GM18907 (cell line): ENCODE measurements around the gene MYL5.
"Not testable (repeated sequence)": the region's sequence is repeated elsewhere in the genome, so short reads cannot be mapped to it uniquely, and the experiment has no call there.

Experiments
- ATAC-seq: cut with Tn5 transposase; IDR thresholded peaks from one replicate; pipeline ENCODE4 v1.9.1; 2021; ENCODE audit warnings: mild to moderate bottlenecking, moderate library complexity; ENCODE audit not compliant: unreplicated experiment

The MYL5 gene

DNA sequence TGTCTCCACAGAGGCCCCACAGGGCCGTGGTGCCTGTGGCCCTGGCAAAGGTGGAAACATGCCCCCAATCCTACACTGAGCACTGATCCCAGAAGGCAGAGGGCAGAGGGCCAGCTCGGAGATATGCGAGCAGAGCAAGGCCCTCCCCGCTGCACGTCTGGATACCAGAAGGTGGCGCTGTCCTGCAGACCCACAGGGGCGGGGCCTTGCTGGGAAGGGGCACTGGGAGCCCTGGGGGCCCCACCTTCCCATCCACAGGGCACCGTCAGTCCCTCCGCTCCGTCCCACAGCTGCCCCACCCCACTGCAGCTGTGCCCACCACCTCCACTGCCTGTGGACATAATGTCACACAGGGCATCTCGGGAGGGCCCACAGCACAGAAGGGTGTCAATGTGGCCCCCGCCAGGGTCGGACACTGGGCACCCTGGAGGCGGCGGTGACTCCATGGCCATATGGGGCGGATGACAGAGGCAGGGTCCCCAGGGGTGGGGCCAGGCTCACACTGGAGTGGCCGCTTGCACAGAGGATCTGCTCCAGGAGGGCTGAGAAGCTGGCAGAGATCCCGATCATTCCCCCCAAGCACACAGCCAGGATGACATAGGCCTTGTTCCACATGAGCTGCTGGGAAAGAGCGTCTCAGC lies 9.8 kb downstream of the MYL5 start:
- ATAC-seq, result no peak

DNA sequence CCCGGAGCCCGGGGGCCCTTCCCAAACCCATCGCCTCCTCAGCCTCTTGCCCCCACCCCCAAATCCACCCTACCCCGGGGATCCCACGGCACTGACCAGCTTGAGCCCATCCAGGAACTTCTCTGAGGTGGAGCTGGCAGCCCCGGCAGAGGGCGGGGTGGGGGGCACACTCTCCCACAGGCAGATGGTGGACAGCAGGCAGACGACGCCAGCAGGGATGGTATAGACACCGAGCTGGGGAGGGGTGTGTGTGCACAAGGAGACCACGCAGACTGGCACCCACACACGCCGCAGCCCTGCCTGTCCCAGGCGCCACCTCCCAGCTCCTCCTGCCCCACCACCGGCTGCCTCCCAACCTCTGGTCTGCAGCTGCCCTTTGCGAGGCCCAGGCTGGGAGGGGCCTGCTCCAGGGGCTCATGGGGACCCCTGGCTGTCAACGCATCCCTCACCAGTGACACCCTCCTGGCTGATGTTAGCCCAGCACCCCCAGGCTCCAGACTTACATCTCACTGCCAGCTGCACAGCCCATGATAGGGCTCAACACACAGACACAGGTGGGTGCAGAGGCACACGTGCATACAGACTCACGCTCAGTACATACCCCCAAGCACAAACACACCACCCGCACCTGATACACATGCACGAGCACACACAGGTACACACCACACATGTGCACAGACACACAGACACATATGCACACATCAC lies 10.4 kb downstream of the MYL5 start:
- no peak for ATAC-seq

DNA sequence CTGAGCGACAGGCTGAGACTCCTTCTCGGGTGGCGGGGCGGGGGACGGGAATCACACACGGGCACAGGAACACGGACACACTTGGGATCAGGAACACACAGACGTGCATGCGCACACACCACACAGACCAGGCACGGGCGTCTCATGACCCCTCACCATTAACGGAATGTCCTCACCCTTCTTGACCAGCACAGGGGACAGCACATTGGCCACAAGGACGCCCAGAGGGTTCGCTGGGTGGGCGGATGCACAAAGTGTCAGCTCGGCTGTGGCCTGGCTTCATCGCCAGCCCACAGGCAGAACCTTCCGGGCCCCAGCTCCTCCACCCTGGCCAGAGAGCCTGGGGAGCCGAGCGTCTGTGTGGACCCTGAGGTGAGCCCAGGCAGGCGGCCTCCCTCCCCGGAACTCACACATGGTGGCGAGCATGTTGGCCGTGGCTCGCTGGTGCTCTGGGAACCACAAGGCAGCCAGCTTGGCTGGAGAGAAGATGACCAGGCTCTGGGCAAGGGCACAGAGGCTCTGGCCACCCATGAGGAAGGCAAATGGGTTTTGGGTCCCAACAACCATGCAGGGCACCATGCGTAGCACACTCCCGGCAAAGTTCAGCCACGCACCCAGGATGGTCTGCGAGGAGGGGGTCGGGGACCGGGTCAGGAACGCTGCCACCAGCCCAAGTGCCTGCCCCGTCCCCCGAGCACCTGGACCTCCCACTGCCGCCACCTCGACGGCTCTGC lies 11.5 kb downstream of the MYL5 start:
- no peak for ATAC-seq

DNA sequence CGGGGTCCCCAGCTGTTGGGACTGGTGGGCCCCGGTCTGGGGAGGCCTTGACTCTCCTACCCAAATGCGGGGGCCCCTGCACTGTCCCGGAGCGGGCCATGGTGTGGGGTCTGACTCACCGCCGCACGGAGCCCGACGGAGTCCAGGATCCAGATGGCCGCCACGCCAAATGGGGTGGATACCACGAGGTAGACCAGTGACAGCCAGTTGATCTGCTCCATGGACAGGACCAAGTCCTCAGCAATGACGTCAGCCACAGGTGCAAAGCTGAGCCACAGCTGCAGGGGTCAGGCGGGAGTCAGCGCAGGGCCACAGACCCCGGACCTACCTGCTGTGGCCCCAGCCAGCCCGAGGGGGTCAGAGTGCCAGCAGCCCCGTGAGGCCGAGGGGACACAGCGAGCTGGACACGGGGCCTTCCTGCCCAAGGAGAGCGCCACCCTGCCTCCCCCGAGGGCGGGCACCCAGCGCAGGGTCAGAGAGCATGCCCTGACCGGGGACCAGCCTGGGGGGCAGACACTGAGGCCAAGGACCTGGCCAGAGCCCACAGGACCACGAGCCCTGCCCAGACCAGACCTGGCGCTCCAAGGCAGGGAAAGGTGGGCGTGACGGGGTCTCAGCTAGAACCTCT lies 12.2 kb downstream of the MYL5 start:
- ATAC-seq, result no peak

DNA sequence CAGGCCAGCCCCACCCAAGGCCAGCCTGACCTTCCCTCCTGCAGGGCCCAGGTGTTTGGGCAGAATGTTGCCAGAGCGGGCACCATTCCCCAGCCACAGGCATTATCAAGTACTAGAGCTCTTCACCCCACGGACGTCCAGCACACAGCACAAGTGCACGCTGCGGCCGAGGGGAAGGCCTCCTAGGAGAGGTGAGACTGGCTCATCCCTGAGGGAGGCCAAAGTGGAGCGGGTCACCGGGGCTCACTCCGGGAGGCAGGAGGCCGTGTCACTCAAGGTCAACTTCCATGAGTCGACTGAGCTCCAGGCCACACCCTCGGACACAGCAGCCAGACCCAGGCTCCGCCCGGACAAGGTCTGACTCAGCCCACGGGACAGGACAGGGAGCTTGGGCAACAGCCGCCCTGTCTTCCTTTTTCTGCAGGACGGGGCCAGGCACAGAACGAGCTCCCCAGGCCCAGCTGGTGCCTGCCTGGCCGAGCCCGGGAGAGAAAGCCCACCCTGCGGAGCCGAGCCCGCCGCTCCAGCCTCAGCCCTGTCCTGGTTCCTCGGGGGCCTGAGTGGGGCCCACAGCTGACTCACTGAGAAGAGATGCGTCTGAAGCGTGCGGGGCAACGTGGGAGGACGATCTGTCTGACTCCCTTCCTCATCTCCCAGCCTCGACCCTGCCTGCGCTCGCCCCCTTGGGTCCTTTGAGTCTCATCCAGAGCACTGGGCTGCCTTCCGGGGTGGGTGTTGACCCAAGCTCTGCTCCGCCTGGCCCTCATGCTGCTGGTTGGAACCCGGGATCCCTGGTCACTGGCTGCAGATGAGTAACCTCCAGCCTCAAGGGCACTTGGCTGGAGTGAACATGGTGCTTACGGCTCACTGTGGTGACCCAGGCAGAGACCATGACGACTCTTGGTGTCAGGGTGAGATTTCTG lies 13.0 kb downstream of the MYL5 start:
- no peak for ATAC-seq

DNA sequence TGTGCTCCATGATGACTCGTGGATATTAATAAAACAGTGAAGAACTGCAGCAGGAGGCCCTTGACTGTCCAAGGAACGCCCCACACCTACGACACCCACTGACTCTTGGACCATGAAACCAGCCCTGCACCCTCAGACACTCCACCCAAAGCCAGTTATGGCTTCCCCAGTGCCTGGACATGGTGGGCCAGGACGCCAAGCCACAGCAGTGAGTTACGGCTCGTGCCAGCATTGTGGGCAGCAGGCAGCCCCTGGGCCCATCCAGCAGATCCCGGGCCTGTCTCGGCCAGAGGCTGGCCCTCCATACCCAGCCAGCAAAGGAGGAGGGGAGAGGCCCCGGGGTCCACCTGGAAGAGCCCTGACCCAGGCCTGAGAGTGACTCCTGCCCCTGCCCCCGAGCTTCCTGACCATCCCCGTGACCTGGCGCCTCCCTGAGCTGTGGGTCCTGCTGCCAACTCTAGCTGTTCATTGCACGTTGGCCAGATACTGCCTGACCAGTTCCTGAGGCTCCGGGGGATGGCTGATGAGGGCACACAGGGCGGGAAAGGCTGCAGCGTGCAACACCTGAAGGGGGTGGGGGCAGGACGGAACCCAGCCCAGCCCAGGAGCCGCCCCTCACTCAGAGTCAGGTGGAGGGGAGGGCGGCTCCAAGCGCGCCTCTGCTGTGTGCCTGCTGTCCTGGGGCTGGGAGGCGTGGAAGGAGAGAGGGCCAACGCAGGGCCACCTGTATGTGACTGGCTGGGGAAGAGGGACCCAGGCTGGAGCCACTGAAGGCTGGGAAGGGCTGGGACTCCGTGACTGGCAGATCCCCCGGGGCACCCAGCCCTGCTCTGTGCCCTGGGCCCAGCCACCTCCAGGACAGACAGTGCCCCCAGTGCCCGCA lies 13.9 kb downstream of the MYL5 start:
- no peak for ATAC-seq

DNA sequence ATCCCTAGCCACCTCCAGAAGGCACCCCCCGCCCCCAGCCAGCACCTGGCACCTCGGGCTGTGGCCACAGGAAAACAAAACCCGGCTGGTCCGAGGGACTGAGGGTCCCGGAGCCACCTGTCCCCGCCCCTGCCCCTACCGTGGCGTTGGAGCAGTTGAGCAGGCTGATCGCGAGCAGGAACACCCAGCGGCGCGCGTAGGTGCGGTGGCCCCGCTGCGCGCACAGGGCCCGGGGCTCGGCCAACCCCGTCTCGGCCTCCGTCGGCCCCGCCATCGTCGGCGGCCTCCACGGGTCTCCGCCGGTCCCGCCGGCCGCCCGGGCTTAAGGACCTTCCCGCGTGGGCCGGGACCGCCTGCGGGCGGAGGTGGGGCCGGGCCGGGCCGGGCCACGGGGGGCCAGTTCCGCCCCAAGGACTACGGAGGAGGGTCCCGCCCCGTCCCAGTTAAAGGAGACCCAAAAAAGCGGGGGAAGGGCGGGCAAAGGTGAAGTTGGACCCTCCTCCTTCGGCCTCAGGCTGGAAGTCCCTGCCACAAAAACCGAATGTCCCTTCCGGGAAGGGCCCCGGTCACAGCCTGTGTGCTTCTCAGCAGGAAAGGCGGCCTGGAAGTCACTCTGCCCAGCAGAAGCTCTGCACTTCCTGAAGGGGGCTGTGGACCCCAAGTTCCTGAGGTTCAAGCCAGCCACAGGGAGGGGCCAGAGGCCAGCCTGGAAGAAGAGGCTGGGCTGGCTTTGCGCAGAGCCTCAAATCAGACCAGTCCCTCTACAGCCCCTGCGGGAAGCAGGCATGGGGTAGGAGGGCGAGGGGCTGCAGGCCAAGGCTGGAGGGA lies 14.7 kb downstream of the MYL5 start, which contains the start of gene SLC49A3:
Gene SLC49A3, minus strand, starts transcription at position 298 of the 828 bp plus-strand sequence. Its CDS starts 24 bp downstream, at position 274.
- no peak for ATAC-seq

DNA sequence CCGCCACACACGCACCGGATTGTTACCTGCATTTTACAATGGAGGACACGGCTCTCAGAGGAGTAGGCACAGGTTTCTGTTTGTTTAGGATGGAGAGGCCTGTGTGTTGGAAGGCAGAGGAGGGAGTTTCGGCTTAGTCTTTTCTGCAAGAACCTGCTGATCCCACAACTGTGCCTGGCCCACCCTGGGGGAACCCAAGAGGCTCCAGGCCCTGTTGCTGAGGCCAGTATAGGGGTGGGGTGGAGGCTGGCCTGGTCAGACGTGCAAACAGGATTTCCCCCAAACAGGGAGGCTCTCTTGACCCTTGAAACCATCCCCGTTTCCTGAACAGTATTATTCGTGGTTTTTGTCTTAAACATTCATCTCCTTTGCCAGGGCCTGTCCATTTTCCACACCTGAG lies 15.4 kb downstream of the MYL5 start:
- ATAC-seq, result no peak

DNA sequence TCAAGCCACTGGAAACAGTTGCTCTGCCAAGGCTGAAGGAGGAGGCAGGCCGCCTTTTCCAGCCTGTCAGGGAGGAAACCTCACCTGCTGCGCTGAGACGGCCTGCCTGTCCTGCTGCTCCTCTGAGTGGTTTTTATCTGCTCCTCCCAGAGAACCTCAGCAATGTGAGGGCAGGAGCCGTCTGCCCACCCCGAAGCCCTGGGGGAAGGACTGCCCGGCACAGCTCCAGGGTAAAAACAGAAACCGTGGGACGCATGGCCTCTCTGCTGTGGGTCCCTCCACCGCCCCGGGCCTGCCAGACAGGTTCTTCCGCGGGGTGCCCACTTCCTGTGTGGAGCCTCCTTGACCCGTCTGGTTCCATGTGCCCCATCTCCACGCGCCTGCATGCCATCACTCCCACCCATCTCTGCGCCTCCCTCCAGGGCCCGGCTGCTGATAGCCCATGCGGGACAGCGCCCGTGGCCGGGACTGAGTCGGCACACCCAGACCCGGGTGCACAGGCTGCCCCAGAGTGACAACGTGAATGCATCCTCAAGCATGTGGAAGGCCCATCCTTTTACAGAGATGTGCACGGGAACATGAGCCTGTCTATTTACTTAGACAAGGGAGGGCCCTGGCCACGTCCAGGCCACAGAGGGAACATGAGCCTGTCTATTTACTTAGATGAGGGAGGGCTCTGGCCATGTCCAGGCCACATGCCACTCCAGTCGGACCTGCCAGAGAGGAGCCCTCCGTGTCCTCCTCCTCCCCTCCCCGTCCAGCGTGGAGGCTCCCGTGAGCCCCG lies 18.6 kb downstream of the MYL5 start:
- no peak for ATAC-seq

DNA sequence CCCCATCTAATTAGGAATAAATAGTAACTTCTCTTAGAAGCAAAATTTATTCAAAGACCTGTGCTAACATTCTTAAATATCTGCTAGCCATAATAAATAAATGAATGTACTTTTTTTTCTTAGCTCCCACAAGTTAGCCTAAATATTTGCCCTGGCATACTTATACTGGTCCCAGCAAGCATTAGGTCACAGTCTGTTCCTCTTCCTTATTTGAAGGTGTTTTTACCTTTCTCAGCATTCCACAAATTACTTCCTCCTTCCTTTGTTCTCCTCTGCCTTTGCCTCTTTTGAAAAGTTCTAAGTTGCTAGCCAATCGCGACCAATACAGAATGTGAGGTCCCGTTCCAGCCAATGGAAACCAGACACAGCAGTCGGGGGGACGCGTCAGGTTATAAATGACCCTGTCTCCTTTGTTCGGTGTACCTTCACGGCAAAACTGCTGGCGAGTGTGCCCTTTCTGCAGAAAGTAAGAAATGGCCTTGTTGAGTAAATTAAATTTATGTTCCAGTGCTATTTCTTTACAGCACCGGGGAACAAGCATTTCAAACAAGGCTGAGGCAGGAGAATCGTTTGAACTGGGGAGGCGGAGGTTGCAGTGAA lies 20.1 kb downstream of the MYL5 start:
- not testable (repeated sequence) for ATAC-seq

DNA sequence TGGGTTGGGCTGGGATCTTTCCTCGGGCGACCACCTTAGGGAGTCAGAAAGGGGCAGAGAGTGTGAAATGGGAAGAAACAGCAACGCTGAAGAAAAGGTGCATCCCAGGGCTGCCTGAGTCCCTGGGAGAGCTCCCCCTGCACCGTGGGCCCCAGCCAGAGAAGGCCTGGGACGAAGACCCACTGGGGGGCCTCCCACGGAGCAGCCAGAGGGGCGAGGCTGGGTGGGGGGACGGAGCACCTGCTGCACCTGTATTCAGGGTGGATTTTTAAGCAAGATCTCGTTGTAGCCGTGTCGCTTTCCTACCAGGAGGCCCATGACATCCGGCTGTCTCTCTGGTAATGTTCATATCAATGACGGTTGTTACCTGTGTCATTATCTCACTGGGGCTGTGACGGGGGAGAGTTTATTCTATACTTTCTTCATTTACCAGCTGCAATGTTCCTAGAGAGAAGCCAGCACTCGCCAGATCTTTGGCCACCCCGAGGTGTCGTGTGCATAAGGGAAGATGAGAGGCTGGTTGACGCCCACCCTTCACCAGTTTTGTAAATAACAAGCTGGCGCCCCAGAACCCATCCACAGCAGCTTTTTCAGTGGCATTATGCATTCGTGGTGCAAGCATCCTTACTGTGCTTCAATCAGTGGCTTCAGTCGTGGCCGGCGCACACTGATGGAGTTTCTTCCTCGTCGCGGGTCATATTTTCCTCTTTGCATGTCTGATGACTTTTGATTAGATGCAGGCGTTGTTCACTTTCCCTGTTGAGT lies 25.7 kb downstream of the MYL5 start:
- no peak for ATAC-seq

DNA sequence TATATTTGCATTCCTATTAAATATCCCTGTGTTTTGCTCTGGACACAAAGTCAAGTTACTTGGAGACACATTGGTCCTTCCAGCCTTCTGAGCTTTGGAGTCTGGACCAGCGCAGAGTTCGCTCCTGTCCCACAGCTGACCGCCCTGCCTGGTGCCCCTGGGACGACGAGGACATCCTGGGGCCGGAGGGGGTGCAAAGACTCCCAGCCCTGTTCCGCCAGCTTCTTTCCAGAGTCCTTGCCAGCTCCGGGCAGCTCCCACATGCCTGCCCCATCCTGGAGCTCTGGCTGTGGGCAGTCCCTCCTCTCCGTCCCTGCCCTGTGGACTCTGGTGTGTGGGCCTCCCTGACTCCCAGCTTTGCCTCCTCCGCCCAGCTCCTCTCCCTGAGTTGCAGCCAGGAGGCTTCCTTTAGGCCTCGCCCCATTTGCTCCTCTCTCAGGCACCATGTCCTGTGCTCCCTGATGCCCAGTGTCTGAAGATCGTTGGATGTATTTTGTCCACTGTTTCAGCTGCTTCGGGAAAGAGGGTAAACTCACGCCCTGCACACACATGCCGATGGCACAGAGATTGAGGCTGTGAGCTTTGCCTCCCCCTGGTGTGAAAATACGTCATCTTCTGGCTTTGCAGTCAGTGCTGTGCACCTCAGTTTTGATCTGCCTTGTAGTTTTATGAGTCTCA lies 26.4 kb downstream of the MYL5 start:
- ATAC-seq, result no peak

DNA sequence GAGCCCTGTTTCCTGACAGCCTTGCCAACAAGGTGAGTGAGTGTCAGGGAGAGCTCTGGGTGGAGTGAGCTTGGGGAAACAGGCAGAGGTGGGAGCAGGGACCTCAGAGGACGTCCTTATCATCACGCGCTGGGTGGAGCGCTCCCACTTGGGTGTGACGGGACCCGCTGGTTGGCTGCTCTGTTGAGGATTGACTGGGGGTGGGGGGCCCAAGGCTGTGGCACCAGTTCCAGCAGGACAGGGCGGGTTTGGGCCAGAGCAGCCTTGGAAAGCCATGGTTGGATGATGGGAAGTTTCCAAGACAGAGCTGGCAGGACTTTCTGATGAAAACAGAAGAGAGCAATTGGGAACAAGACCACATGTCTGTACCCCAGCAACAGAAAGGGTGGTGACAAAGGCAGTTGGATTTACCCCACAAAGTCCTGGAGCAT lies 28.3 kb downstream of the MYL5 start:
- ATAC-seq, result no peak

DNA sequence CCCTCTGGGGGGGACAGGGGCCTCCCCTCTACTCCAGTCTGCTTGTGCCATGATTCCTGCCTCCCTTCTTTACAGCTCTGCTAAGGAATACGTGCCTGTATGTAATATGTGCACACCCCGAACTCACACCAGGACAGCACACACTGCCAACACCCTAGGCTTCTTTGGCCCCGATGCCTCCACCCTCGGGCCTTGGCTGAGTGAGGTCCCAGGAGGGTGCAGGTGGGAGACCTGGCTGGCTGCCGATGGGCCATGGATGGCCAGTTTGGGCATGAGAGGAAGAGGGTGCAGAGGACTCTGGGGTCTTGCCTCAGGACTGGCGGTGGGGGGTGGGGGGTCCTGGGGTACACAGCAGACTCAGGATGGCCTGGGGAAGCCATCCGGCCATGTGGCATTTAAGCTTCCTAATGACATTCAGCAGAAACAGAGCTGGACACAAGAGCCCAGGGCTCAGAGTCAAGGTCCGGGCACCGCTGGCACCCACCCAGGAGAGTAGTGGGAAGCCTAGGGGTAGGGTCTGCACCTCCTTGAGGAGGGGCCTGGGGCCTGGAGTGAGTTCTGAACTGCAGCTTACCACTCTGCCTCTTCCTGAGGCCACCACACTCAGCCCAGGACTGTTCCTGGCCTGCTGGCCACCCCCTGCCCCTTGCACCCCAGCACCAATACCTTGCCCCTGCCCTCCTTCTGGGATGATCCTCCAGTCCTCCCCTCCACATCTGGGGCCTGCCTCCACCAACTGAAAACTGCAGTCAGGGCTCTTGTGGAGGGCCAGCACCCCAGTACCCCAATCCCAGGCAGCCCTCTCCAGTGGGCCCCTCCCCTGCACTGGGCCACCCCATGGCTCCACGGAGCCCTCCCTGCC lies 29.2 kb downstream of the MYL5 start:
- ATAC-seq, result no peak
